H1 (cell line): ENCODE data around the gene MBP. TPM values are rescaled to one million over a fixed set of nuclear protein-coding genes. Genes with fewer than 3 reads are reported as not detected.

Experiments
- CHD1 ChIP-seq: IDR thresholded peaks from 2 replicates; pipeline ENCODE4 v1.6.1; 2012; ENCODE audit warnings: low read depth, low read length, improper control_type of control experiment
- KDM4A ChIP-seq: IDR thresholded peaks from one replicate; pipeline ENCODE4 v1.7.1; 2012; ENCODE audit warnings: low read depth, mild to moderate bottlenecking, moderate library complexity, low read length, inconsistent platforms; ENCODE audit not compliant: severe bottlenecking
- POLR2A ChIP-seq, 2 experiments: IDR thresholded peaks; 1 replicate in 1 of 2; 2 replicates in 1 of 2; pipeline ENCODE4 v1.6.1; 2011; ENCODE audit warnings: low read depth in 2 of 2, low read length in 2 of 2, mild to moderate bottlenecking in 2 of 2; ENCODE audit errors: control extremely low read depth in 1 of 2
- TAF1 ChIP-seq: IDR thresholded peaks from 2 replicates; pipeline ENCODE4 v1.6.1; 2011; ENCODE audit warnings: mild to moderate bottlenecking, low read depth, low read length
- YY1 ChIP-seq: IDR thresholded peaks from 2 replicates; pipeline ENCODE4 v1.6.1; 2011; ENCODE audit warnings: low read depth, mild to moderate bottlenecking, low read length
- polyA plus RNA-seq, 7 experiments: library from polyadenylated mRNA; depleted of rRNA in 3 of 7; stranded (reverse) in 5 of 7; unstranded in 2 of 7; fragments of >200 nt in 5 of 7; fragments of 200-250 nt in 2 of 7; gene quantifications; 1 replicate in 5 of 7; 2 replicates in 1 of 7; 4 replicates in 1 of 7; pipeline versions ENCODE4 v1.2.1 to v1.2.3, GENCODE V29; 2011 to 2013; ENCODE audit warnings: missing spikeins in 2 of 7, mixed read lengths in 2 of 7
- total RNA-seq: library from RNA; stranded (reverse); fragmentation: NEBNext Ultra II Directional; extraction: Animal tissue kit (Norgen Biotek cat#: 25700); gene quantifications from 2 replicates; pipeline ENCODE4 v1.2.1, GENCODE V29; 2021

MBP gene
- total and polyA plus RNA-seq, 2 of the 8 experiments (the other 6 are each of a cell fraction or from before 2014, with no cell fraction given), result 7.7 to 19.2 TPM

- no peak for TF ChIP-seq POLR2A (IDR thresholded peaks at IDR 0.05; ENCODE audit: control extremely low read depth in 1 of 2, low read depth in 2 of 2, low read length in 2 of 2)
- TF ChIP-seq CHD1, result no peak
- TF ChIP-seq TAF1, result no peak
- no peak for TF ChIP-seq YY1
- TF ChIP-seq KDM4A, result no peak
Measured at GRCh38 chr18:76963936-76964335, 168.6 kb downstream of the MBP start (continued).
